RWPE1 (cell line): ENCODE results near the gene SLC4A1AP.
A peak's percentile ranks its signal among the peaks of the same experiment; 100 is the strongest.

Source experiments
- CTCF ChIA-PET: fragments of 350-600 bp; sonication (Branson Sonifier 250); formaldehyde crosslinking; extraction: SDS; loops from one replicate; lab custom pipeline; 2021; lab: Yijun Ruan, JAX
- POLR2A ChIA-PET: fragments of 400-600 bp; formaldehyde crosslinking; extraction: SDS; loops from one replicate; lab custom pipeline; 2020; ENCODE audit warnings: antibody characterized with exemption; ENCODE audit not compliant: low non-redundant PET; lab: Yijun Ruan, JAX
- DNase-seq: peaks from one replicate; pipeline ENCODE4 v3.0.0; 2012; ENCODE audit warnings: low spot score
- H3K27ac ChIP-seq: fragments of 450-650 bp; 2 replicates; pipeline ENCODE4 v1.5.1; 2017
- CTCF ChIP-seq: fragments of 450-650 bp; conservative IDR thresholded peaks from 2 replicates; pipeline ENCODE4 v1.5.1; 2017; ENCODE audit warnings: low read depth, mild to moderate bottlenecking

Gene SLC4A1AP

GRCh38 chr2:27703638-27704341 lies 40.1 kb downstream of the SLC4A1AP start:
- CTCF ChIA-PET = interaction anchor here (0.6 to 1.7 kb wide), 29 partner anchors 8 to 1122 kb away, joined by 3 to 12 read pairs (median 4); no protein-coding TSS in a partner anchor
- peak; percentile 91 for TF ChIP-seq CTCF
- POLR2A ChIA-PET = no interaction called here
- DNase-seq = peak; percentile 84
- peak overlapping the region; percentile 67 for H3K27ac ChIP-seq

DNA sequence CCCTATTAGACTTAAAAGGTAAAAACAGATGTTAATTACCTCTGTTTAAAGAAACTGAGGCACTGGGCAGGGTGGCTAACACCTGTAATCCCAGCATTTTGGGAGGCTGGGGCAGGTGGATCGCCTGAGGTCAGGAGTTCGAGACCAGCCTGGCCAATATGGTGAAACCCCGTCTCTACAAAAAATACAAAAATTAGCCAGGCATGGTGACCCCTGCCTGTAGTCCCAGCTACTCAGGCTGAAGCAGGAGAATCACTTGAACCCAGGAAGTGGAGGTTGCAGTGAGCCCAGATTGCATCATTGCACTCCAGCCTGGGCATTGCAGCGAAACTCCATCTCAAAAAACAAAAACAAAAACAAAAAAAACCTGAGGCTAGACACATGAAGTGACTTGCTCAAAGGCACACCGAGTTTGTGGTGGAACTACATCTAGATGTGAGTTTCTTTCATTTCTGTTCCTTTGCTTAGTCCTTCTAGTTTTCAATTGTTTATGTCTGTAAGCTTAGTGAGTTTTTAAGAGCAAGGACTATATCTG lies 40.7 kb downstream of the SLC4A1AP start:
- CTCF ChIA-PET = interaction anchor here (0.5 to 1.7 kb wide), 24 partner anchors 8 to 1062 kb away, joined by 3 to 12 read pairs (median 3); no protein-coding TSS in a partner anchor
- TF ChIP-seq CTCF = no peak
- H3K27ac ChIP-seq = peak overlapping the region; percentile 67
- DNase-seq = no peak
- POLR2A ChIA-PET = no interaction called here

DNA sequence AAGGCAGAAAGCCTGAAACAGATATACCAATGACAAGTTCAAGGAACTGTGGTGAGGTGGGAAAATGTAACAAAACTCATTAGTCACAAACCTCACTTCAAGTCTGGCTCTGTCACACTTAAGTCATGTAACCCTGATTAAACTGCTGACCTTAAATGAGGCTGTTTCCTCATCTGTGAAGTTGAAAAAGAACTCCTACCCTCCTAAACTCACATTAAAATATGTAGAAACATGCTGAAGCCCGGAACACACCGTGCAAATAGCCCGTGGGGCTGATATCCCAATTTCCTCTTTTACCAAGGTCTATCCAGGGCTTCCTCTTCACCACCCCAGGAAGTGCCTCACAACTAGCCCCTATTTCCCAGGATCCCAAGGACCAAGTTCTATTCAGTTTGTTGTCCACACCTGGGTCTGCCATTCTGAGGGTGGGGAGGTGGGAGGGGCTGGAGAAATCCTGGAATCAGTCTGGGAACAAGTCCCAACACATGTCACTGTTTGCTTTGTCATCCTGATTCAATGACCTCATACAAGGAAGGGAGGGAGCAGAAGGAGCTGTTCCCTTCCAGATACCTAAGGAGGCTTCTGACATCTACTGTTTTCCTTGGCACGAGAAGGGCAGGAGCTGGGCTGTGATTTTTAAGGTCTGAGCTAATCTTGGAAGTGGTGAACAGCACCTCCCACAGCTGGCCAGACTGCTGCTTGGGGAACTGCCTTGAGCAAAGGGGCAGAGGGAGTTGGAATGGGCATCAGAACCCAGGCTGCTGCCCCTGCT lies 42.3 kb downstream of the SLC4A1AP start:
- CTCF ChIA-PET = interaction anchor here (0.5 to 1.6 kb wide), 5 partner anchors 11 to 29 kb away, joined by 4 to 5 read pairs (median 4); no protein-coding TSS in a partner anchor
- peak; percentile 90 for DNase-seq
- POLR2A ChIA-PET = no interaction called here
- peak overlapping the region; percentile 96 for H3K27ac ChIP-seq
- TF ChIP-seq CTCF = peak; percentile 20

GRCh38 chr2:27707462-27708256 lies 44.0 kb downstream of the SLC4A1AP start:
- H3K27ac ChIP-seq = peak overlapping the region; percentile 31
- CTCF ChIA-PET = no interaction called here
- POLR2A ChIA-PET = no interaction called here
- no peak for TF ChIP-seq CTCF
- no peak for DNase-seq

- no peak for DNase-seq
- POLR2A ChIA-PET = no interaction called here
- CTCF ChIA-PET = no interaction called here
- H3K27ac ChIP-seq = peak overlapping the region; percentile 31
- TF ChIP-seq CTCF = no peak
These were observed 44.6 kb downstream of the SLC4A1AP start for GRCh38 chr2:27708257-27708654.

- no peak for TF ChIP-seq CTCF
- ChIA-PET CTCF (no interaction called here), POLR2A (no interaction called here)
- H3K27ac ChIP-seq = peak overlapping the region; percentile 31; the same call in 1 of the 2 replicates
- no peak for DNase-seq
These were observed 45.0 kb downstream of the SLC4A1AP start for GRCh38 chr2:27708666-27709065.
